Sigmoid colon (tissue), 7 donors: ENCODE results near the gene DAB2IP. TPM values are rescaled to one million over a fixed set of nuclear protein-coding genes. Genes with fewer than 3 reads are reported as not detected.
A peak's percentile ranks its signal among the peaks of the same experiment; 100 is the strongest.

Source experiments
- DNase-seq: peaks from one replicate; pipeline ENCODE4 v3.0.0-alpha.2; 2019
- H3K27ac ChIP-seq, 4 donors: fragments of 200-600 bp; sonication (generic); one replicate each; pipeline ENCODE4 v1.5.1; 2016 to 2019; ENCODE audit warnings: mild to moderate bottlenecking in 1 of 4
- H3K27me3 ChIP-seq, 3 donors: fragments of 200-600 bp; sonication (generic); one replicate each; pipeline ENCODE4 v1.5.1; 2019; ENCODE audit warnings: mild to moderate bottlenecking in 1 of 3
- H3K36me3 ChIP-seq, 4 donors: fragments of 200-600 bp; sonication (generic); one replicate each; pipeline ENCODE4 v1.5.1; 2016 to 2019
- H3K4me1 ChIP-seq, 4 donors: fragments of 200-600 bp; sonication (generic); one replicate each; pipeline ENCODE4 v1.5.1; 2017 to 2019
- H3K4me3 ChIP-seq, 4 donors: fragments of 200-600 bp; sonication (generic); one replicate each; pipeline ENCODE4 v1.5.1; 2017 to 2019; ENCODE audit warnings: mild to moderate bottlenecking in 2 of 4, moderate library complexity in 1 of 4
- H3K9me3 ChIP-seq, 4 donors: fragments of 200-600 bp in 3 of 4; sonication (generic) in 3 of 4; one replicate each; pipeline versions ENCODE4 v1.5.1 to v1.6.1; 2013 to 2019
- EP300 ChIP-seq, 4 donors: sonication (generic); formaldehyde crosslinking; IDR thresholded peaks; one replicate each; pipeline ENCODE4 v1.6.1; 2017; ENCODE audit warnings: antibody characterized with exemption in 4 of 4
- POLR2A ChIP-seq, 2 donors: fragments of 450-650 bp; IDR thresholded peaks; one replicate each; pipeline ENCODE4 v1.6.1; 2016; ENCODE audit warnings: antibody characterized with exemption in 2 of 2, mild to moderate bottlenecking in 2 of 2, moderate library complexity in 2 of 2
- POLR2AphosphoS5 ChIP-seq, 4 donors: sonication (generic); formaldehyde crosslinking; IDR thresholded peaks; one replicate each; pipeline ENCODE4 v1.6.1; 2017; ENCODE audit warnings: antibody characterized with exemption in 4 of 4
- WGBS, 2 donors: extraction: QIAGEN DNeasy Blood & Tissue Kit; methylation state at CpG; one replicate each; pipeline ENCODE4 v1.1.7; 2013; 5-methylcytosine and 5-hydroxymethylcytosine counted together
- intact Hi-C: fragments of 100-400 bp; cut with DNase I; formaldehyde crosslinking; loops from one replicate; pipeline ENCODE4 v1.15.1; 2023
- polyA plus RNA-seq, 3 donors: library from polyadenylated mRNA; stranded (reverse); fragments of 200-250 nt; gene quantifications; one replicate each; pipeline ENCODE4 v1.2.3, GENCODE V29; 2013
- total RNA-seq, 4 donors: library from RNA; depleted of rRNA; stranded (reverse); fragments of >200 nt; gene quantifications; one replicate each; pipeline ENCODE4 v1.1.0, GENCODE V29; 2016
- TF ChIP-seq, protein P1 (sequence below), 4 experiments: fragments of 450-650 bp in 3 of 4; fragments of 200-600 bp in 1 of 4; IDR thresholded peaks; one replicate each; pipeline ENCODE4 v1.5.1; 2016 to 2019; ENCODE audit warnings: antibody characterized with exemption in 4 of 4, mild to moderate bottlenecking in 3 of 4, moderate library complexity in 2 of 4
- donor health status: healthy with polysubstance abuse.
- donor health status: Bipolar disorder and iron deficiency.
- donor health status: healthy.

DAB2IP gene
- total and polyA plus RNA-seq, 7 donors = 20.1 to 52.4 (median 34.7) TPM

GRCh38 chr9:121649476-121650216 lies 1.8 kb upstream of the DAB2IP start:
- peak overlapping the region; percentile 32 to 76 (median 68) for H3K27ac ChIP-seq
- intact Hi-C loops = no loop called here
- H3K36me3 ChIP-seq = no peaks in the 10 kb centered on the region
- H3K4me3 ChIP-seq = no peak overlapping the region
- peaks cover 0 to 58% (median 49%) of the 10 kb centered on the region in 4 donors for H3K4me1 ChIP-seq
- WGBS, 2 donors = 41 to 62% methylated on average over 9 of the region's 9 CpGs
- TF ChIP-seq POLR2A (IDR thresholded peaks at IDR 0.05) = no peak
- H3K9me3 ChIP-seq = no peaks in the 10 kb centered on the region
- H3K27me3 ChIP-seq = no peaks in the 10 kb centered on the region
- no peak for DNase-seq

GRCh38 chr9:121650217-121651007 lies 1.0 kb upstream of the DAB2IP start:
- WGBS, 2 donors = 5 to 15% methylated on average over 15 of the region's 15 CpGs
- H3K27ac ChIP-seq = peak overlapping the region; percentile 32 to 76 (median 68)
- H3K27me3 ChIP-seq = no peaks in the 10 kb centered on the region
- peaks cover 0 to 56% (median 42%) of the 10 kb centered on the region in 4 donors for H3K4me1 ChIP-seq
- no peaks in the 10 kb centered on the region for H3K36me3 ChIP-seq
- TF ChIP-seq, protein P1, sequence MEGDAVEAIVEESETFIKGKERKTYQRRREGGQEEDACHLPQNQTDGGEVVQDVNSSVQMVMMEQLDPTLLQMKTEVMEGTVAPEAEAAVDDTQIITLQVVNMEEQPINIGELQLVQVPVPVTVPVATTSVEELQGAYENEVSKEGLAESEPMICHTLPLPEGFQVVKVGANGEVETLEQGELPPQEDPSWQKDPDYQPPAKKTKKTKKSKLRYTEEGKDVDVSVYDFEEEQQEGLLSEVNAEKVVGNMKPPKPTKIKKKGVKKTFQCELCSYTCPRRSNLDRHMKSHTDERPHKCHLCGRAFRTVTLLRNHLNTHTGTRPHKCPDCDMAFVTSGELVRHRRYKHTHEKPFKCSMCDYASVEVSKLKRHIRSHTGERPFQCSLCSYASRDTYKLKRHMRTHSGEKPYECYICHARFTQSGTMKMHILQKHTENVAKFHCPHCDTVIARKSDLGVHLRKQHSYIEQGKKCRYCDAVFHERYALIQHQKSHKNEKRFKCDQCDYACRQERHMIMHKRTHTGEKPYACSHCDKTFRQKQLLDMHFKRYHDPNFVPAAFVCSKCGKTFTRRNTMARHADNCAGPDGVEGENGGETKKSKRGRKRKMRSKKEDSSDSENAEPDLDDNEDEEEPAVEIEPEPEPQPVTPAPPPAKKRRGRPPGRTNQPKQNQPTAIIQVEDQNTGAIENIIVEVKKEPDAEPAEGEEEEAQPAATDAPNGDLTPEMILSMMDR (IDR thresholded peaks at IDR 0.05) = no peak
- TF ChIP-seq POLR2AphosphoS5 (IDR thresholded peaks at IDR 0.05) = no peak
- peak in 1 of 2 donors; percentile 19 for TF ChIP-seq POLR2A (IDR thresholded peaks at IDR 0.05)
- H3K4me3 ChIP-seq = peak overlapping the region in 2 of 4 donors; percentile 59 to 62
- intact Hi-C loops = no loop called here
- H3K9me3 ChIP-seq = no peaks in the 10 kb centered on the region
- DNase-seq = peak; percentile 81

DNA sequence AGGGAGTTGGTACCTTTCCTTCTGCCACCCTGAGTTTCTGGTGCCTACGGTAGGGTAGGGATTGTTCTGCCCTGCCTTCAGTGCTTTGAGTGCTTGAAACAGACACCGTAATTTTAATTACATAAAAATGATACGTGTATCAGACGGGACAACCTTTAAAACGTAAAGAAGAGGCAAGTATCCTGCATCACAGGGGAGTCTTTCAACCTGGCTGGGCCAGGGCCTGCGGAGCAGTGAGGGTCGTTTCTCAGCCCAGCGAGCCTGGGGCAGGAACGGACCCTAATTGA lies 483 bp upstream of the DAB2IP start:
- Histone ChIP-seq H3K4me1 (peaks cover 0 to 58% (median 41%) of the 10 kb centered on the region in 4 donors), H3K27me3 (no peaks in the 10 kb centered on the region), H3K9me3 (no peaks in the 10 kb centered on the region), H3K36me3 (no peaks in the 10 kb centered on the region), H3K4me3 (peak overlapping the region; percentile 37 to 62 (median 56)), H3K27ac (peak overlapping the region; percentile 65 to 76 (median 70))
- intact Hi-C loops = no loop called here
- TF ChIP-seq EP300 (IDR thresholded peaks at IDR 0.05) = no peak
- TF ChIP-seq POLR2A (IDR thresholded peaks at IDR 0.05) = no peak
- TF ChIP-seq, protein P1 (IDR thresholded peaks at IDR 0.05) = no peak
- no peak for TF ChIP-seq POLR2AphosphoS5 (IDR thresholded peaks at IDR 0.05)
- no peak for DNase-seq
- 3 to 21% methylated on average over 9 of the region's 9 CpGs for WGBS, 2 donors

DNA sequence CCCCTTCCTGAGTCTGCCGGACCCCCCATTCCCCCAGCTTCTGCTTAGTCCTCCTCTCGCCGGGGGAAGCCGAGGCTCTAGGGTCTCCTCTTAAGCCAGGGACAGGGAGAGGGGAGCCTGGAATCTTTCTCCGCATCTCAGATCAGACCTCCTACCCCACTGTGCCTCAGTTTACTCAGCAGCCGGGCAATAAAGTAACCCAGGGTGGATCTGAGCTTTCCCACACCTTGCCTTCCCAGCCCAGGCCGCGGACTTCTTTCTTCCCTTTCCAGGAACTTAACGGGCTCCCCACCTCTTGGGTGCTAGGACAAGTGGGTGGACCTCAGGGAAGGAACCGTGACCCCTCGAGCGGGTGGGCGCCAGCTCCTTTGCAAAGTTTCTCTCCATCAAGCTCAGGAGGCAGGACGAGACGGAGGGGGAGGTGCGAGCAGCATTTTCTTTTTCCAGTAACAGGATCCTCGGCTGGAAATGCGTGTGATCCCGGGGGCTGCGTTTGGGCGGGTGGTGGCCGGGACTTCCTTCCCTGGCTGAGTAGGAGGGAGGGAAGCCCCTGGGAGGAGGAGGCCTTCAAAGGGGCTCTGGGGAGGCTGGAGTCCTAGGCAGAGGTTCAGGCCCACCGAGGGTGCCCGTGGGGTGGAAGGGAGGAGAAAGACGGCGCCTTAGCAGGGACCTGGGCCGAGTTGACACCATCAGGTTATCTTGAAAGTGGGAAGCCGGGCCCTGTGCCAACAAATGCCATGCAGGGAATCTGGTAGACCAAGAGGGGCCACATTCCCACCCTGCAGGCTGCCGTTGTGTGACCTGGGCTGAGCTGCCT lies 795 bp downstream of the DAB2IP start:
- intact Hi-C loops = no loop called here
- Histone ChIP-seq H3K4me3 (peak overlapping the region; percentile 37 to 62 (median 56)), H3K27me3 (no peaks in the 10 kb centered on the region), H3K9me3 (no peaks in the 10 kb centered on the region), H3K36me3 (no peaks in the 10 kb centered on the region), H3K27ac (peak overlapping the region; percentile 65 to 76 (median 70)), H3K4me1 (peaks cover 0 to 69% (median 47%) of the 10 kb centered on the region in 4 donors)
- 1 to 4% methylated on average over 29 of the region's 29 CpGs for WGBS, 2 donors
- peak in 1 of 4 donors; percentile 38 for TF ChIP-seq POLR2AphosphoS5 (IDR thresholded peaks at IDR 0.05)
- no peak for TF ChIP-seq EP300 (IDR thresholded peaks at IDR 0.05)
- no peak for DNase-seq

DNA sequence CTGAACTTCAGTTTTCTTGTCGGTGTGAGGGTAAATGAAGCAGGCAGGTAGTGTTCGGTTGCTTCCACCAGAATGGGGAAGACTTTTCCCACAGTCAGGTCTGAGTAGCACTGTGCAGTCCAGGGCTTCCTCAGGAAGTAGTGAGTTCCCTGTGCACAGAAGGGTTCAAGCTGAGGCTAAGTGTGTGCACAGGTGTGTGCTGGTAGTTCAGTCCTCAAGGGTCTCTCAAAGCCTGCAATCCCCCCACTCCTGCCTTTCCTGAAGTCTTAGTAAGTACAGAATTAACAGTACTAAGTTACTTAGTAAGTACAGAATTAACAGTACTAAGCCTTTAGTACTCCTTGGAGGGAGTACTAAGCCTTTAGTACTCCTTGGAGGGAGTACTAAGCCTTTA lies 1.4 kb downstream of the DAB2IP start:
- peak overlapping the region; percentile 20 to 71 (median 66) for H3K27ac ChIP-seq
- no peak for TF ChIP-seq POLR2A (IDR thresholded peaks at IDR 0.05)
- TF ChIP-seq POLR2AphosphoS5 (IDR thresholded peaks at IDR 0.05) = no peak
- TF ChIP-seq EP300 (IDR thresholded peaks at IDR 0.05) = no peak
- TF ChIP-seq, protein P1 (IDR thresholded peaks at IDR 0.05) = no peak
- peaks cover 0 to 75% (median 53%) of the 10 kb centered on the region in 4 donors for H3K4me1 ChIP-seq
- no peaks in the 10 kb centered on the region for H3K36me3 ChIP-seq
- H3K4me3 ChIP-seq = peak overlapping the region; percentile 37 to 62 (median 56)
- H3K27me3 ChIP-seq = no peaks in the 10 kb centered on the region
- no peak for DNase-seq
- intact Hi-C loops = no loop called here
- no peaks in the 10 kb centered on the region for H3K9me3 ChIP-seq
- WGBS, 2 donors = 13 to 24% methylated on average over 2 of the region's 2 CpGs
